Stimulated activated CD8-positive, alpha-beta memory T cell treated with anti-CD3 and anti-CD28 coated beads, Interleukin-15, amount 100 ng/mL, for 24 hours (primary cell): ENCODE results near the gene FAF1.

Source experiments
- DNase-seq: peaks from one replicate; pipeline ENCODE4 v3.0.0-alpha.2; 2020; ENCODE audit warnings: low read depth

Gene FAF1

GRCh38 chr1:50416553-50417453, 543.3 kb downstream of the FAF1 start:
- DNase-seq: no peak

- DNase-seq: no peak
Observed at GRCh38 chr1:50416150-50416527, 543.9 kb downstream of the FAF1 start.

- DNase-seq: no peak
Observed at GRCh38 chr1:50415235-50416149, 544.6 kb downstream of the FAF1 start.

GRCh38 chr1:50414853-50415234, 545.2 kb downstream of the FAF1 start:
- DNase-seq: no peak

- DNase-seq: no peak
Observed at GRCh38 chr1:50412813-50413476, 547.1 kb downstream of the FAF1 start.

GRCh38 chr1:50405814-50406213, 554.3 kb downstream of the FAF1 start:
- DNase-seq: no peak

DNA sequence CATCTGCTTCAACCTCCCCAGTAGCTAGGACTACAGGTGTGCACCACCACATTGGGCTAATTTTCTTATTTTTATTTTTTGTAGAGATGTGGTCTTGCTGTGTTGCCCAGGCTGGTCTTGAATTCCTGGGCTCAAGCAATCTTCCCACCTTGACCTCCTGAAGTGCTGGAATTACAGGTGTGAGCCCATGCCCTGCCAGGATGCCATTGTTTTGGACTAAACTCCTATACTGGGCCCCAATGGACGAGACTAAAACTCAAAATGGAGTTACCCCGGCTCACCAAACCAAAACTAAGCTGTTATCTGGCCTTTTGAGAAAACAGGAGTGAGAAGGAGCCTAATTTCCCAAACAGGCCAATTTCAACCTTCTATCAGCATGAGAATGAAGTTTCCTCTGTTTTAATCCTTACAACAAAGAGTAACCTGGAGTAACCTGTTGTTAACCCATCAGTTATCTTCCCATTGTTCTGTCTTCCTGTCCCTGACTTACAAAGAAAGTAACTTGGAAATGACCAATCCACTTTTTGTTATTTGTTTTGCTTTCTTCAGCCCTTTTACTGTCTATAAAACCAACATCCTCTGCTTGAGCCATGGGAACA, 566.4 kb downstream of the FAF1 start:
- no peak for DNase-seq
